ENCODE measurements around the gene IGFL3. TPM values are rescaled to one million over a fixed set of nuclear protein-coding genes. Genes with fewer than 3 reads are reported as not detected.

IGFL3 gene
- total and polyA plus RNA-seq, 2 of the 13 experiments (the other 11 are each of a cell fraction or from before 2014, with no cell fraction given) = not detected

DNA sequence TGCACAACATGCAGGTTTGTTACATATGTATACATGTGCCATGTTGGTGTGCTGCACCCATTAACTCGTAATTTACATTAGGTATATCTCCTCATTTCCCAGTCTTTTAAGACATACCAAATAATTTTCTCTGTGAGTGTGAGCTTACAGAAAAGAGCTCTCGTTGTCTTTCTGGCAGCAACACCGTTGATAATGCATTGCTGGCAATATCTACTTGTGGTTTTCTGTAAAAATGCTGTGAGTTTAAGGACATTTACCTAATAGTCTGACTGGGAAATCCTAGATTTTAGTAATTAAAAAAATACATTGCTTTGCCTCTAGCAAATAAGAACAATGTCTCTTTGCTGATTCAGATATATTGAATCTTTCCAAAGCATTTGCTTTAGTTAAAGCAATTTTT lies 8.4 kb downstream of the IGFL3 start:
- ATAC-seq (no peak), DNase-seq (ENCODE audit: low spot score) (no peak), FAIRE-seq (no peak)
- no peaks in the 10 kb centered on the region for H3K9me3 ChIP-seq (ENCODE audit: low read length)
- intact Hi-C loops (cut with micrococcal nuclease; ENCODE audit: unreplicated experiment) (no loop called here), in situ Hi-C loops (cut with HindIII; ENCODE audit: extremely low pct_ligation_motif_present, low pct_unique_long_range_greater_than_20kb) (no loop called here)
- no peaks in the 10 kb centered on the region for H4K20me1 ChIP-seq (ENCODE audit: insufficient read depth, low read length)
- no peaks in the 10 kb centered on the region for H3K79me2 ChIP-seq (ENCODE audit: insufficient read depth, low read length)
- no peak overlapping the region for H3K27ac ChIP-seq (ENCODE audit: extremely low read length, insufficient read depth, low read length)
- TF ChIP-seq ZNF615 (CRISPR knock-in tag; IDR thresholded peaks at IDR 0.05; ENCODE audit: borderline replicate concordance) (no peak), BRCA1 (CRISPR knock-in tag; IDR thresholded peaks at IDR 0.05) (no peak), SMC3 (IDR thresholded peaks at IDR 0.05; ENCODE audit: low read length) (no peak), GFI1 (CRISPR knock-in tag; IDR thresholded peaks at IDR 0.05; ENCODE audit: borderline replicate concordance) (no peak), ZNF619 (CRISPR knock-in tag; IDR thresholded peaks at IDR 0.05) (no peak), SCMH1 (CRISPR knock-in tag; IDR thresholded peaks at IDR 0.05; ENCODE audit: borderline replicate concordance) (no peak), KAT2B (IDR thresholded peaks at IDR 0.05; ENCODE audit: borderline replicate concordance, low read depth, low read length) (no peak), ZNF724P (CRISPR knock-in tag; IDR thresholded peaks at IDR 0.05; ENCODE audit: borderline replicate concordance) (no peak), TEAD2 (CRISPR knock-in tag; IDR thresholded peaks at IDR 0.05) (no peak), SIN3A (IDR thresholded peaks at IDR 0.05; ENCODE audit: borderline replicate concordance, low read depth, low read length) (no peak), CENPT (CRISPR knock-in tag; IDR thresholded peaks at IDR 0.05; ENCODE audit: low read depth) (no peak)
- TF ChIP-seq, protein P1, sequence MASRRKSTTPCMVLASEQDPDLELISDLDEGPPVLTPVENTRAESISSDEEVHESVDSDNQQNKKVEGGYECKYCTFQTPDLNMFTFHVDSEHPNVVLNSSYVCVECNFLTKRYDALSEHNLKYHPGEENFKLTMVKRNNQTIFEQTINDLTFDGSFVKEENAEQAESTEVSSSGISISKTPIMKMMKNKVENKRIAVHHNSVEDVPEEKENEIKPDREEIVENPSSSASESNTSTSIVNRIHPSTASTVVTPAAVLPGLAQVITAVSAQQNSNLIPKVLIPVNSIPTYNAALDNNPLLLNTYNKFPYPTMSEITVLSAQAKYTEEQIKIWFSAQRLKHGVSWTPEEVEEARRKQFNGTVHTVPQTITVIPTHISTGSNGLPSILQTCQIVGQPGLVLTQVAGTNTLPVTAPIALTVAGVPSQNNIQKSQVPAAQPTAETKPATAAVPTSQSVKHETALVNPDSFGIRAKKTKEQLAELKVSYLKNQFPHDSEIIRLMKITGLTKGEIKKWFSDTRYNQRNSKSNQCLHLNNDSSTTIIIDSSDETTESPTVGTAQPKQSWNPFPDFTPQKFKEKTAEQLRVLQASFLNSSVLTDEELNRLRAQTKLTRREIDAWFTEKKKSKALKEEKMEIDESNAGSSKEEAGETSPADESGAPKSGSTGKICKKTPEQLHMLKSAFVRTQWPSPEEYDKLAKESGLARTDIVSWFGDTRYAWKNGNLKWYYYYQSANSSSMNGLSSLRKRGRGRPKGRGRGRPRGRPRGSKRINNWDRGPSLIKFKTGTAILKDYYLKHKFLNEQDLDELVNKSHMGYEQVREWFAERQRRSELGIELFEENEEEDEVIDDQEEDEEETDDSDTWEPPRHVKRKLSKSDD (CRISPR knock-in tag; IDR thresholded peaks at IDR 0.05; ENCODE audit: low read depth) = no peak
- TF ChIP-seq, protein P2, sequence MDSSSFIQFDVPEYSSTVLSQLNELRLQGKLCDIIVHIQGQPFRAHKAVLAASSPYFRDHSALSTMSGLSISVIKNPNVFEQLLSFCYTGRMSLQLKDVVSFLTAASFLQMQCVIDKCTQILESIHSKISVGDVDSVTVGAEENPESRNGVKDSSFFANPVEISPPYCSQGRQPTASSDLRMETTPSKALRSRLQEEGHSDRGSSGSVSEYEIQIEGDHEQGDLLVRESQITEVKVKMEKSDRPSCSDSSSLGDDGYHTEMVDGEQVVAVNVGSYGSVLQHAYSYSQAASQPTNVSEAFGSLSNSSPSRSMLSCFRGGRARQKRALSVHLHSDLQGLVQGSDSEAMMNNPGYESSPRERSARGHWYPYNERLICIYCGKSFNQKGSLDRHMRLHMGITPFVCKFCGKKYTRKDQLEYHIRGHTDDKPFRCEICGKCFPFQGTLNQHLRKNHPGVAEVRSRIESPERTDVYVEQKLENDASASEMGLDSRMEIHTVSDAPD (CRISPR knock-in tag; IDR thresholded peaks at IDR 0.05) = no peak
- TF ChIP-seq, protein P3, sequence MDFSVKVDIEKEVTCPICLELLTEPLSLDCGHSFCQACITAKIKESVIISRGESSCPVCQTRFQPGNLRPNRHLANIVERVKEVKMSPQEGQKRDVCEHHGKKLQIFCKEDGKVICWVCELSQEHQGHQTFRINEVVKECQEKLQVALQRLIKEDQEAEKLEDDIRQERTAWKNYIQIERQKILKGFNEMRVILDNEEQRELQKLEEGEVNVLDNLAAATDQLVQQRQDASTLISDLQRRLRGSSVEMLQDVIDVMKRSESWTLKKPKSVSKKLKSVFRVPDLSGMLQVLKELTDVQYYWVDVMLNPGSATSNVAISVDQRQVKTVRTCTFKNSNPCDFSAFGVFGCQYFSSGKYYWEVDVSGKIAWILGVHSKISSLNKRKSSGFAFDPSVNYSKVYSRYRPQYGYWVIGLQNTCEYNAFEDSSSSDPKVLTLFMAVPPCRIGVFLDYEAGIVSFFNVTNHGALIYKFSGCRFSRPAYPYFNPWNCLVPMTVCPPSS (IDR thresholded peaks at IDR 0.05) = no peak
- WGBS (ENCODE audit: low lambda C conversion rate) = 1% methylated on average over 3 of the region's 3 CpGs
- no peaks in the 10 kb centered on the region for H3K4me1 ChIP-seq (ENCODE audit: insufficient read depth, low read length)
- no peak overlapping the region for H3K4me3 ChIP-seq (replicated peaks in 1 of 3; ENCODE audit: insufficient read depth in 1 of 3, low read depth in 2 of 3, low read length in 3 of 3)
- ChIA-PET CTCF (ENCODE audit: low intra/inter-chr PET ratio, low total read pairs) (no interaction called here), POLR2A (no interaction called here)
- H2AFZ ChIP-seq (ENCODE audit: low read length) = no peak overlapping the region
- no peak overlapping the region for H3K9ac ChIP-seq (ENCODE audit: insufficient read depth, low read depth, low read length)
- no TSS peak for BruUV-seq (replicated peaks)
- H3K36me3 ChIP-seq (replicated peaks in 1 of 2; ENCODE audit: control insufficient read depth in 1 of 2, insufficient read depth in 2 of 2, low read length in 2 of 2) = no peaks in the 10 kb centered on the region
- no peaks in the 10 kb centered on the region; a peak in 2 of 5 replicates for H3K27me3 ChIP-seq (ENCODE audit: control insufficient read depth in 1 of 2, insufficient read depth in 2 of 2, low read length in 2 of 2)
- H3K4me2 ChIP-seq (ENCODE audit: low read depth, low read length) = no peak overlapping the region

All from HepG2 (cell line).